HepG2 (cell line): ENCODE data around the gene POLR1H. TPM values are rescaled to one million over a fixed set of nuclear protein-coding genes. Genes with fewer than 3 reads are reported as not detected.

Experiments
- KLF11 ChIP-seq: IDR thresholded peaks from 2 replicates; pipeline ENCODE4 v1.6.1; 2016; ENCODE audit warnings: missing compliant biosample characterization
- NCOR1 ChIP-seq: fragments of 200-600 bp; sonication (generic); IDR thresholded peaks from 2 replicates; pipeline ENCODE4 v1.7.0; 2017; ENCODE audit warnings: antibody characterized with exemption, low read length, borderline replicate concordance
- RFX5 ChIP-seq: IDR thresholded peaks from 2 replicates; pipeline ENCODE4 v1.6.1; 2011; ENCODE audit warnings: low read depth, low read length, improper control_type of control experiment
- RORA ChIP-seq: sonication (generic); formaldehyde crosslinking; IDR thresholded peaks from 2 replicates; pipeline ENCODE4 v1.5.0; 2020; ENCODE audit warnings: mild to moderate bottlenecking, missing genetic modification reagents, moderate library complexity
- SSRP1 ChIP-seq: IDR thresholded peaks from 2 replicates; pipeline ENCODE4 v1.6.1; 2016; ENCODE audit warnings: control low read depth
- ZNF234 ChIP-seq: sonication (generic); formaldehyde crosslinking; conservative IDR thresholded peaks from 2 replicates; pipeline ENCODE4 v1.5.1; 2020; ENCODE audit warnings: mild to moderate bottlenecking, missing genetic modification reagents
- ZNF263 ChIP-seq: sonication (generic); formaldehyde crosslinking; IDR thresholded peaks from 2 replicates; pipeline ENCODE4 v1.4.0; 2020; ENCODE audit warnings: missing genetic modification reagents
- ZNF264 ChIP-seq: sonication (generic); formaldehyde crosslinking; IDR thresholded peaks from 2 replicates; pipeline ENCODE4 v1.4.0; 2020; ENCODE audit warnings: missing genetic modification reagents
- ZNF607 ChIP-seq: sonication (generic); formaldehyde crosslinking; IDR thresholded peaks from 2 replicates; pipeline ENCODE4 v1.5.1; 2020; ENCODE audit warnings: missing genetic modification reagents, mild to moderate bottlenecking, borderline replicate concordance
- ZNF652 ChIP-seq: IDR thresholded peaks from 2 replicates; pipeline ENCODE4 v1.6.1; 2016; ENCODE audit warnings: low read depth, borderline replicate concordance
- ZNF761 ChIP-seq: sonication (generic); formaldehyde crosslinking; conservative IDR thresholded peaks from 2 replicates; pipeline ENCODE4 v1.4.0; 2020; ENCODE audit warnings: mild to moderate bottlenecking, missing genetic modification reagents
- ZSCAN31 ChIP-seq: sonication (generic); formaldehyde crosslinking; IDR thresholded peaks from 2 replicates; pipeline ENCODE4 v1.5.0; 2020; ENCODE audit warnings: low read depth, mild to moderate bottlenecking, missing genetic modification reagents
- polyA plus RNA-seq, 8 experiments: library from polyadenylated mRNA; depleted of rRNA in 3 of 8; stranded (reverse) in 7 of 8; unstranded in 1 of 8; fragments of >200 nt; fragmentation: Illumina TruSeq in 4 of 8; extraction: Trizol in 4 of 8; gene quantifications; 2 replicates each; pipeline versions ENCODE4 v1.2.1 to v1.2.3, GENCODE V29; 2011 to 2016; ENCODE audit warnings: low read depth in 4 of 8, missing spikeins in 1 of 8, mixed read lengths in 1 of 8; ENCODE audit not compliant: insufficient read depth in 1 of 8
- total RNA-seq, 5 experiments: library from RNA; depleted of rRNA; stranded (reverse); fragments of >200 nt; fragmentation: Illumina TruSeq; extraction: Trizol; gene quantifications; 2 replicates each; pipeline ENCODE4 v1.2.3, GENCODE V29; 2016; ENCODE audit warnings: low read depth in 1 of 5
- TF ChIP-seq, protein P1 (sequence below): fragments of 450-650 bp; IDR thresholded peaks from 2 replicates; pipeline ENCODE4 v1.6.1; 2017; ENCODE audit warnings: mild to moderate bottlenecking
- TF ChIP-seq, protein P2 (sequence below): sonication (generic); formaldehyde crosslinking; IDR thresholded peaks from 2 replicates; pipeline ENCODE4 v1.5.1; 2020; ENCODE audit warnings: missing genetic modification reagents, mild to moderate bottlenecking, borderline replicate concordance
- TF ChIP-seq, protein P3 (sequence below): sonication (generic); formaldehyde crosslinking; conservative IDR thresholded peaks from 2 replicates; pipeline ENCODE4 v1.4.0; 2020; ENCODE audit warnings: missing genetic modification reagents
- TF ChIP-seq, protein P4 (sequence below): sonication (generic); formaldehyde crosslinking; IDR thresholded peaks from 2 replicates; pipeline ENCODE4 v1.5.0; 2020; ENCODE audit warnings: missing genetic modification reagents
- TF ChIP-seq, protein P5 (sequence below): sonication (generic); formaldehyde crosslinking; IDR thresholded peaks from 2 replicates; pipeline ENCODE4 v1.8.0; 2022; ENCODE audit warnings: missing genetic modification reagents, mild to moderate bottlenecking, borderline replicate concordance

Gene POLR1H
- total and polyA plus RNA-seq, 2 of the 13 experiments (the other 11 are each of a cell fraction or from before 2014, with no cell fraction given): 61.4 to 79.8 TPM

DNA sequence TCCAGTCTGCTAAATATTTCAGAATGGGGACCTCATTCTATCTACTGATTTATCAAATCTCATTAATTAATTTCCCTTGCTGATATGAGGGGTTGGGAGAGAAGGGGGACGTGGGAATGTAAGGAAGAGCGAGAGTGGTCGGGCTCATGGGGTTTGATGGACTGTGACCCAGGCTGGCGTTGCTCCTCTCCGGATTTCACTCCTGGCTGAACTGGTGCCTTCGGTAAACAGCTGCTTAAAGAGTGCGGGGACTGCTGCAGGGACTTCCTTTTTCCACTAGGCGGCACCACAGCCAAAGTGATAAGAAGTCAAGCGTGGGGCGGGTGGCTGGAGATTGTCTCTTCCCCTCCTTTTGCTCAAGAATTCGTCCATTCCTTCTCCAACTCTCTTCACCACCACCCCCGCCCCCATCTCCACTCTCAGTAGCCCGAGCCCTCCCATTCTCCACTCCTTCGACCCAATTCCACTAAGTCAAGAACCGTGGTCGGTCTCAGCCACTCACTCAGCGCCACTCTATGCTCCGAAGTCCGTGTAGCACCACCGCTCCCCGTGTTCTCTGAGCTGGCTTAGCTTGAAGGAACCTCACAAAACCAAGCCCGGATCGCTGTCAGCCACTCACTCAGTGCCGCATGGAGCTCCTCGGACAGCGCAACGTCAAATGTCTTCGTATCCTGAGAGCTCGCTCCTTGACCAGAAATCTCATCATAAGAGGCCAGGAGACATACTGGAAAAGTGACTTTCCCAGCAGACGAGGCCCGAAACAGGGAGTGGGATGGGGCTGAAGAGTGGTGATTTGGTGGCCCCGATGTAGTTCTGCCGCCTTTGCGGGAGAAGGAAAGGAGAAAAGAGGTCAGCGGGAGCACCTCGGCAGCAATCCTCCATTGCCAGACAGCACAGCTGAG is 42.2 kb downstream of the POLR1H start (continued):
- TF ChIP-seq, protein P1, sequence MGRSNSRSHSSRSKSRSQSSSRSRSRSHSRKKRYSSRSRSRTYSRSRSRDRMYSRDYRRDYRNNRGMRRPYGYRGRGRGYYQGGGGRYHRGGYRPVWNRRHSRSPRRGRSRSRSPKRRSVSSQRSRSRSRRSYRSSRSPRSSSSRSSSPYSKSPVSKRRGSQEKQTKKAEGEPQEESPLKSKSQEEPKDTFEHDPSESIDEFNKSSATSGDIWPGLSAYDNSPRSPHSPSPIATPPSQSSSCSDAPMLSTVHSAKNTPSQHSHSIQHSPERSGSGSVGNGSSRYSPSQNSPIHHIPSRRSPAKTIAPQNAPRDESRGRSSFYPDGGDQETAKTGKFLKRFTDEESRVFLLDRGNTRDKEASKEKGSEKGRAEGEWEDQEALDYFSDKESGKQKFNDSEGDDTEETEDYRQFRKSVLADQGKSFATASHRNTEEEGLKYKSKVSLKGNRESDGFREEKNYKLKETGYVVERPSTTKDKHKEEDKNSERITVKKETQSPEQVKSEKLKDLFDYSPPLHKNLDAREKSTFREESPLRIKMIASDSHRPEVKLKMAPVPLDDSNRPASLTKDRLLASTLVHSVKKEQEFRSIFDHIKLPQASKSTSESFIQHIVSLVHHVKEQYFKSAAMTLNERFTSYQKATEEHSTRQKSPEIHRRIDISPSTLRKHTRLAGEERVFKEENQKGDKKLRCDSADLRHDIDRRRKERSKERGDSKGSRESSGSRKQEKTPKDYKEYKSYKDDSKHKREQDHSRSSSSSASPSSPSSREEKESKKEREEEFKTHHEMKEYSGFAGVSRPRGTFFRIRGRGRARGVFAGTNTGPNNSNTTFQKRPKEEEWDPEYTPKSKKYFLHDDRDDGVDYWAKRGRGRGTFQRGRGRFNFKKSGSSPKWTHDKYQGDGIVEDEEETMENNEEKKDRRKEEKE: no peak
- TF ChIP-seq RORA (CRISPR knock-in tag) (no peak), SSRP1 (CRISPR knock-in tag) (0 out of 2 replicates have a peak, but pooled peaks have one; percentile 26), ZNF234 (CRISPR knock-in tag) (0 out of 2 replicates have a peak, but pooled peaks have one; percentile 8), KLF11 (peak; percentile 75; the same call in 1 of the 2 replicates), ZSCAN31 (0 out of 2 replicates have a peak, but pooled peaks have one; percentile 54), NCOR1 (no peak), ZNF263 (CRISPR knock-in tag) (peak; percentile 73), ZNF761 (CRISPR knock-in tag) (no peak), ZNF652 (no peak), ZNF607 (CRISPR knock-in tag) (no peak), RFX5 (no peak), ZNF264 (0 out of 2 replicates have a peak, but pooled peaks have one; percentile 20)
- TF ChIP-seq, protein P2, sequence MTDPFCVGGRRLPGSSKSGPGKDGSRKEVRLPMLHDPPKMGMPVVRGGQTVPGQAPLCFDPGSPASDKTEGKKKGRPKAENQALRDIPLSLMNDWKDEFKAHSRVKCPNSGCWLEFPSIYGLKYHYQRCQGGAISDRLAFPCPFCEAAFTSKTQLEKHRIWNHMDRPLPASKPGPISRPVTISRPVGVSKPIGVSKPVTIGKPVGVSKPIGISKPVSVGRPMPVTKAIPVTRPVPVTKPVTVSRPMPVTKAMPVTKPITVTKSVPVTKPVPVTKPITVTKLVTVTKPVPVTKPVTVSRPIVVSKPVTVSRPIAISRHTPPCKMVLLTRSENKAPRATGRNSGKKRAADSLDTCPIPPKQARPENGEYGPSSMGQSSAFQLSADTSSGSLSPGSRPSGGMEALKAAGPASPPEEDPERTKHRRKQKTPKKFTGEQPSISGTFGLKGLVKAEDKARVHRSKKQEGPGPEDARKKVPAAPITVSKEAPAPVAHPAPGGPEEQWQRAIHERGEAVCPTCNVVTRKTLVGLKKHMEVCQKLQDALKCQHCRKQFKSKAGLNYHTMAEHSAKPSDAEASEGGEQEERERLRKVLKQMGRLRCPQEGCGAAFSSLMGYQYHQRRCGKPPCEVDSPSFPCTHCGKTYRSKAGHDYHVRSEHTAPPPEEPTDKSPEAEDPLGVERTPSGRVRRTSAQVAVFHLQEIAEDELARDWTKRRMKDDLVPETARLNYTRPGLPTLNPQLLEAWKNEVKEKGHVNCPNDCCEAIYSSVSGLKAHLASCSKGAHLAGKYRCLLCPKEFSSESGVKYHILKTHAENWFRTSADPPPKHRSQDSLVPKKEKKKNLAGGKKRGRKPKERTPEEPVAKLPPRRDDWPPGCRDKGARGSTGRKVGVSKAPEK (CRISPR knock-in tag): 0 out of 2 replicates have a peak, but pooled peaks have one; percentile 66
- TF ChIP-seq, protein P3, sequence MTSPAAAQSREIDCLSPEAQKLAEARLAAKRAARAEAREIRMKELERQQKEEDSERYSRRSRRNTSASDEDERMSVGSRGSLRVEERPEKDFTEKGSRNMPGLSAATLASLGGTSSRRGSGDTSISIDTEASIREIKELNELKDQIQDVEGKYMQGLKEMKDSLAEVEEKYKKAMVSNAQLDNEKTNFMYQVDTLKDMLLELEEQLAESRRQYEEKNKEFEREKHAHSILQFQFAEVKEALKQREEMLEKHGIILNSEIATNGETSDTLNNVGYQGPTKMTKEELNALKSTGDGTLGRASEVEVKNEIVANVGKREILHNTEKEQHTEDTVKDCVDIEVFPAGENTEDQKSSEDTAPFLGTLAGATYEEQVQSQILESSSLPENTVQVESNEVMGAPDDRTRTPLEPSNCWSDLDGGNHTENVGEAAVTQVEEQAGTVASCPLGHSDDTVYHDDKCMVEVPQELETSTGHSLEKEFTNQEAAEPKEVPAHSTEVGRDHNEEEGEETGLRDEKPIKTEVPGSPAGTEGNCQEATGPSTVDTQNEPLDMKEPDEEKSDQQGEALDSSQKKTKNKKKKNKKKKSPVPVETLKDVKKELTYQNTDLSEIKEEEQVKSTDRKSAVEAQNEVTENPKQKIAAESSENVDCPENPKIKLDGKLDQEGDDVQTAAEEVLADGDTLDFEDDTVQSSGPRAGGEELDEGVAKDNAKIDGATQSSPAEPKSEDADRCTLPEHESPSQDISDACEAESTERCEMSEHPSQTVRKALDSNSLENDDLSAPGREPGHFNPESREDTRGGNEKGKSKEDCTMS: no peak
- TF ChIP-seq, protein P4, sequence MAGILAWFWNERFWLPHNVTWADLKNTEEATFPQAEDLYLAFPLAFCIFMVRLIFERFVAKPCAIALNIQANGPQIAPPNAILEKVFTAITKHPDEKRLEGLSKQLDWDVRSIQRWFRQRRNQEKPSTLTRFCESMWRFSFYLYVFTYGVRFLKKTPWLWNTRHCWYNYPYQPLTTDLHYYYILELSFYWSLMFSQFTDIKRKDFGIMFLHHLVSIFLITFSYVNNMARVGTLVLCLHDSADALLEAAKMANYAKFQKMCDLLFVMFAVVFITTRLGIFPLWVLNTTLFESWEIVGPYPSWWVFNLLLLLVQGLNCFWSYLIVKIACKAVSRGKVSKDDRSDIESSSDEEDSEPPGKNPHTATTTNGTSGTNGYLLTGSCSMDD: no peak
- TF ChIP-seq, protein P5, sequence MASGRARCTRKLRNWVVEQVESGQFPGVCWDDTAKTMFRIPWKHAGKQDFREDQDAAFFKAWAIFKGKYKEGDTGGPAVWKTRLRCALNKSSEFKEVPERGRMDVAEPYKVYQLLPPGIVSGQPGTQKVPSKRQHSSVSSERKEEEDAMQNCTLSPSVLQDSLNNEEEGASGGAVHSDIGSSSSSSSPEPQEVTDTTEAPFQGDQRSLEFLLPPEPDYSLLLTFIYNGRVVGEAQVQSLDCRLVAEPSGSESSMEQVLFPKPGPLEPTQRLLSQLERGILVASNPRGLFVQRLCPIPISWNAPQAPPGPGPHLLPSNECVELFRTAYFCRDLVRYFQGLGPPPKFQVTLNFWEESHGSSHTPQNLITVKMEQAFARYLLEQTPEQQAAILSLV (CRISPR knock-in tag): no peak
